GM19397 (cell line): ENCODE results near the gene ATP6V0C.

Experiments
- ATAC-seq: cut with Tn5 transposase; IDR thresholded peaks from one replicate; pipeline ENCODE4 v1.9.1; 2021; ENCODE audit warnings: mild to moderate bottlenecking, moderate library complexity; ENCODE audit not compliant: unreplicated experiment

The ATP6V0C gene

DNA sequence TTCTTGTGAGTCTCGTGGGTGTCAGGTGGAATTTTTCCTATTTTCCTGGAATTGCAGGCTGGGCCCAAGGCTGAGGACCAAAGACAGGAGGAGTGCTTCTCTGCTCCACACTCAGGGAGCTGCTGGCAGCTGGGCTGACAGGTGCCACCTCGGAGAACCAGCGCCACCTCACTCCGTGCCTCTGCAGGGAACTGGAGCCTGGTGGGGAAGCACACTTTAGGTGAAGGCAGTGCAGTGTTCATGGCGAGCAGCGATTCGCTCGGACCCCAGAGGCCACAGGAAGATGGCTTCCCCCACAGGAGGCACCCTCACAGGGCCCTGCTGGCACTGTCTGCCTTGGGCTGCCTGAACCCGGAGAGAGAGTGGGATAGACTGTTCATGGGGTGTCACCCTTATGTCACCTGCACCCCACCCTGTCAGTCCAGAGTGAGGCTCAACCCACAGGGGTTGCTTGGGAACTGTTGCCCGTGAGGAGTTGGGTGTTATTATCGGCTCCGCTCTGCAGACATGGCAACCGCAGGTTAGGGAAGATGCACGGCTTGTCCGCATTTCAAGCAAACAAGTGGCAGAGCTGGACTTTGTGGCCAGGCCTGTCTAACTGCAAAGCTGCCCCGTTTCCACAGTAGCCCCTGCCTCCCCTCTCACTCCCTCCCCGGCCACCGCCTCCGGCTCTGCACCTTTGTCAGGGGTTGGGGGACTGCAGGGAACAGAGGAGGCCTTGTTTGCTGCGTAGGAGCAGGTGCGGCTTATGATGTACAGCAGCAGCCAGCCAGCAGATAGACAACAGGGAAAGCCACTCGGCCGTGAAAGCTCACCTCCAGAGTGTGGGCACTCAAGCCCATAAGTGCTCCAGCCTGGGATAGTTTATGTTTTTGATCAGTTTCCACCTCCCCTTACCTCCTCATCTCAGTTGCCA is 23.3 kb upstream of the ATP6V0C start:
- no peak for ATAC-seq

GRCh38 chr16:2492292-2492691 is 21.5 kb upstream of the ATP6V0C start:
- ATAC-seq = no peak

- no peak for ATAC-seq
Observed at GRCh38 chr16:2493605-2494004, 20.1 kb upstream of the ATP6V0C start.

DNA sequence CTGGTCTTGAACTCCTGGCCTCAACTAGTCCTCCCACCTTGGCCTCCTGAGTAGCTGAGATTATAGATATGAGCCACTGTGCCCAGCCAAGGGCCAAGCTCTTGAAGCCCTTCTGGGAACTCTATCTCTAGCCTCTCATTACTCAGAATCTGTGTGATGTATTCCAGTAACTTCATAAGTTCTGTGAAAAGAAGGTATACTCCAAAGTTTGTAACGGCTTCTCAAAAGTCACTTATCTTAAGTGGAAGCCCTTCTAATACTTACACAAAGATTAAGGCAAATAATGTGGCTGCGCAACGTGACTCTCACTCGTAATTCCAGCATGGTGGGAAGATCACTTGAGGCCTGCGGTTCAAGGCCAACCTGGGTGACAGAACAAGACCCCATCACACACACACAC is 19.1 kb upstream of the ATP6V0C start:
- no peak for ATAC-seq

GRCh38 chr16:2495041-2495440 is 18.7 kb upstream of the ATP6V0C start:
- no peak for ATAC-seq

DNA sequence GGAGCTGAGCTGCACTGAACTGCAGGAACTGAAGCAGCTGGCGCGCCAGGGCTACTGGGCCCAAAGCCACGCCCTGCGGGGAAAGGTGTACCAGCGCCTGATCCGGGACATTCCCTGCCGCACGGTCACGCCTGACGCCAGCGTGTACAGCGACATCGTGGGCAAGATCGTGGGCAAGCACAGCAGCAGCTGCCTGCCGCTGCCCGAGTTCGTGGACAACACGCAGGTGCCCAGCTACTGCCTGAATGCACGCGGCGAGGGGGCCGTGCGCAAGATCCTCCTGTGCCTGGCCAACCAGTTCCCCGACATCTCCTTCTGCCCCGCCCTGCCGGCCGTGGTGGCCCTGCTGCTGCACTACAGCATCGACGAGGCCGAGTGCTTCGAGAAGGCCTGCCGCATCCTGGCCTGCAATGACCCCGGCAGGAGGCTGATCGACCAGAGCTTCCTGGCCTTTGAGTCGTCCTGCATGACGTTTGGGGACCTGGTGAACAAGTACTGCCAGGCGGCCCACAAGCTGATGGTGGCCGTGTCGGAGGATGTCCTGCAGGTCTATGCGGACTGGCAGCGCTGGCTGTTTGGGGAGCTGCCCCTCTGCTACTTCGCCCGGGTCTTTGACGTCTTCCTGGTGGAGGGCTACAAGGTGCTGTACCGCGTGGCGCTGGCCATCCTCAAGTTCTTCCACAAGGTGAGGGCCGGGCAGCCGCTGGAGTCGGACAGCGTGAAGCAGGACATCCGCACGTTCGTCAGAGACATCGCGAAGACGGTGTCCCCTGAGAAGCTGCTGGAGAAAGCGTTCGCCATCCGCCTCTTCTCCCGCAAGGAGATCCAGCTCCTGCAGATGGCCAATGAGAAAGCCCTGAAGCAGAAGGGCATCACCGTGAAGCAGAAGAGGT is 17.3 kb upstream of the ATP6V0C start:
- no peak for ATAC-seq

- ATAC-seq = no peak
Observed at GRCh38 chr16:2497116-2497630, 16.6 kb upstream of the ATP6V0C start.

DNA sequence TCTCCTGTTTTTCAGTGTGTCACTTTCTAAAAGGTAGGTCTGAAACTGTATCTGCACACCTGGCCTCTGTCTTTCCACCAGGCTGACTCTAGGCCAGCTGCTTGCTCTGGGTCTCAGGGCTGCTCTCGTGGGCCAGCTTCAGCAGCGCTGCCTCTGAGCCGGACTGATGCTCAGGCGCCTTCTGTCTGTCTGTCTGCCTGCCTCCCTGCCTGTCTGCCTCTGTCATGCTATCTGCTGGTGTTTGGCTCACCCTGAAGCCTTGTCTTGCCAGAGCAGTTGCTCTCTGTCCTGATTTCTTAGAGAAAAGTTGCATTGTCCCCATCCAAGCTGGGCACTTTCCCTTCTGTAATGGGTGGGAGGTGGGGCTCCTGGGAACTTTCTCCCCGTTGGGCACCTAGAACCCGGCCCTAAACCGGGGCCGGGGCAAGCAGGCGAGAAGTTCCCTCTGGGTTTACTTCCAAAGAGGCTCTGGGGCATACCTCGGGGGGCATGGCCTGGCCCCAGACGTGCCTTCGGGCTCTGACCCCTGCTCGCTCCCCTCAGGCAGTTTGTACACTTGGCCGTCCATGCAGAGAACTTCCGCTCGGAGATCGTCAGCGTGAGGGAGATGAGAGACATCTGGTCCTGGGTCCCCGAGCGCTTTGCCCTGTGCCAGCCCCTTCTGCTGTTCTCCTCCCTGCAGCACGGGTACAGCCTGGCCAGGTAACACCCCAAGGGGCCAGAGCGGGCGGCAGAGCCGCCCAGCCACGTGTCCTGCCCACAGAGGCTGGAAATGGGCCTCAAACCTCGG is 15.9 kb upstream of the ATP6V0C start:
- no peak for ATAC-seq

- ATAC-seq = no peak
Observed at GRCh38 chr16:2498531-2499253, 15.1 kb upstream of the ATP6V0C start.

DNA sequence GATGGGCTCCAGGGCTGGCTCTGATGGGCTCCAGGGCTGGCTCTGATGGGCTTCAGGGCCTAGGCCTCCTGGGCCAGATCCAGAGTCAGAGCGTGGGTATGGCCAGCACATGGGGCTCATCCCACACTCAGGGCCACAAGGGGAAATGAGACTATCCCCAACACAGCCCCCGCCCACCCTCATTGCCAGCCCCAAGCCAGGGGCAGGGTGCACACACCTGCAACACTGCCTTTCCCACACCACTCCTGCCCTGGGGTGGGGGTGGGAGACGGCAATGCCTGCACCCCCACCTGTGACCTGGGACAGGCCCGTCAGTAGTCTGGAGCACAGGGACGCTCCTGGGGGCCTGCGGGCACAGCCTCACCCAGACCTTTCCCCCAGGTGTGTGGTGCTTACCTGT is 14.3 kb upstream of the ATP6V0C start:
- no peak for ATAC-seq

GRCh38 chr16:2499890-2500429 is 13.8 kb upstream of the ATP6V0C start:
- ATAC-seq = no peak

GRCh38 chr16:2500430-2500917 is 13.3 kb upstream of the ATP6V0C start:
- ATAC-seq = no peak

- ATAC-seq = no peak
Observed at GRCh38 chr16:2500918-2501750, 12.6 kb upstream of the ATP6V0C start.

- ATAC-seq = no peak
Observed at GRCh38 chr16:2501946-2502895, 11.5 kb upstream of the ATP6V0C start.

- ATAC-seq = no peak
Observed at GRCh38 chr16:2505695-2506094, 8.1 kb upstream of the ATP6V0C start.

GRCh38 chr16:2507052-2507659 is 6.6 kb upstream of the ATP6V0C start:
- ATAC-seq = no peak

- ATAC-seq = no peak
Observed at GRCh38 chr16:2507665-2508064, 6.1 kb upstream of the ATP6V0C start.
